Central memory CD4-positive, alpha-beta T cell (primary cell): ENCODE measurements around the gene SLC5A8.

Source experiments
- DNase-seq: peaks from one replicate; pipeline ENCODE4 v3.0.0; 2022
- total RNA-seq, 3 experiments: gene quantifications; one replicate each; lab custom pipeline; 2026; lab: John Stamatoyannopoulos, UW

Gene SLC5A8, protein sequence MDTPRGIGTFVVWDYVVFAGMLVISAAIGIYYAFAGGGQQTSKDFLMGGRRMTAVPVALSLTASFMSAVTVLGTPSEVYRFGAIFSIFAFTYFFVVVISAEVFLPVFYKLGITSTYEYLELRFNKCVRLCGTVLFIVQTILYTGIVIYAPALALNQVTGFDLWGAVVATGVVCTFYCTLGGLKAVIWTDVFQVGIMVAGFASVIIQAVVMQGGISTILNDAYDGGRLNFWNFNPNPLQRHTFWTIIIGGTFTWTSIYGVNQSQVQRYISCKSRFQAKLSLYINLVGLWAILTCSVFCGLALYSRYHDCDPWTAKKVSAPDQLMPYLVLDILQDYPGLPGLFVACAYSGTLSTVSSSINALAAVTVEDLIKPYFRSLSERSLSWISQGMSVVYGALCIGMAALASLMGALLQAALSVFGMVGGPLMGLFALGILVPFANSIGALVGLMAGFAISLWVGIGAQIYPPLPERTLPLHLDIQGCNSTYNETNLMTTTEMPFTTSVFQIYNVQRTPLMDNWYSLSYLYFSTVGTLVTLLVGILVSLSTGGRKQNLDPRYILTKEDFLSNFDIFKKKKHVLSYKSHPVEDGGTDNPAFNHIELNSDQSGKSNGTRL
- 0 reads per million in 3 experiments for total RNA-seq

GRCh38 chr12:101209319-101210302 is at the start of gene SLC5A8:
SLC5A8 (minus strand) TSS chr12:101210238; CDS start chr12:101209848, 390 bp downstream.
- DNase-seq, result no peak

- no peak for DNase-seq
These were observed 47.3 kb upstream of the SLC5A8 start for GRCh38 chr12:101257357-101257756.

- no peak for DNase-seq
These were observed 46.2 kb upstream of the SLC5A8 start for GRCh38 chr12:101256266-101256665.

DNA sequence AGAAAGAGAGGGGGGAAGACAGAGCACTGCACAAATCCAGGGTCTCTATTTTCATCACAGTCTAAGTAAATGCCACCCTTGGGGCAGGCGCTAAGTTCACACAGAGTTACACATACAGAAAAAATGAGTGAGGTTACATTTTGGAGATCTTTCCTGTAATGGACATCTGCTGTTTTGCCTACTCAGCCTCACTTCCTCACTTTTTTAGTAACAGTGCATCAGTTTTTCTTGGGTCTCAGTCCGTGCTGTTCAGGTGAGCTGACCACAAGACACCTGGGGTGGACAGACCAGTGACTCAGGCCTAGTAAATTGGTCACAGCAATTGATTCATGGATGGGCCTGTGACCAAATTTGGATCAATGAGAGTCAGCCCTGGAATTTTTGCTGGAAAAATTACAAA is 33.6 kb upstream of the SLC5A8 start:
- no peak for DNase-seq

GRCh38 chr12:101243074-101243473 is 33.0 kb upstream of the SLC5A8 start:
- DNase-seq, result no peak

DNA sequence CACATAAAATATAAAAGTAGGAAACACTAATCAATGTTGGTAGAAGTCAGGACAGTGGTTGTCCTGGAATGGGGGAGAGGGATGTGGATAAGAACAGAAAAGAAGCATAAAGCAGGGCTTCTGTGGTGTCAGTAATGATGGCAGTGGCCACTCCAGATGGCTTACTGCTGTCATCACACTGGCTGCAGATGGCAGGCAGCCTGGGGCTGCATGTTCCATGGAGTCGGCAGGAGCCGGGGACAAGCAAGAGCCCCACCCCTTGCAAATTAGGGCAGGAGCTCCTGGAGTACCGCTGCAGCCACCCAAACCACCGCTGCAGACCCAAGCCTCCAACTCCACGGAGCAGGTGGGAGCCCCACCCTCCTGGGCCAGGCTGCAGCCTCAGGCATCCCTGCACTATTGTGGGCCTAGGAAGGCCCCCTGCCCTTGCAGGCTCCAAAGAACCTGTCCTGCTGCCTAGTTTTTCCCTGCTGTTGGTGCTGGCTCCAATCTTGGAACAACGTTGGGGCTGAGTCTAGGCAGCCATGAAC is 28.8 kb upstream of the SLC5A8 start:
- DNase-seq, result no peak

- no peak for DNase-seq
These were observed 28.3 kb upstream of the SLC5A8 start for GRCh38 chr12:101238306-101238705.

- DNase-seq, result no peak
These were observed 25.6 kb upstream of the SLC5A8 start for GRCh38 chr12:101235686-101236085.

- DNase-seq, result no peak
These were observed 21.6 kb upstream of the SLC5A8 start for GRCh38 chr12:101231636-101232035.

DNA sequence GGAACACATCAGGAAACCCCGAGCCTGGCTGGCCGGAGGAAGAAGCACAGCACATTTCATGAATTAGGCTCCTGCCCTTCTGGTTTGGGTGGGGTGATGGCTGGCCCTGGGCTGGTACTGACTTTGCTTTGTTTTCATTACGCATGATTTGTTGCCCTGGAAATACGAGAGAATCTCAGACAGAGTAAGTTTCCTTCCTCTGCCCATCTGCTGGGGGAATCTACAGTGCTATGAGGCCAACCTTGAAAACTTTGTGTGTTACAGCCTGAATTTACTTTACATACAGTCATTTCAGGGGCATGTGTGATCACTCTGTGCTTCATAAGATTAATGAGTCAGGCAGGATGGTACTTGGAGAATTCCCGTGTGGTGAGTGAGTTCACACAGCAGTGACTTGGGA is 20.5 kb upstream of the SLC5A8 start:
- no peak for DNase-seq

- no peak for DNase-seq
These were observed 19.8 kb upstream of the SLC5A8 start for GRCh38 chr12:101229841-101230241.

DNA sequence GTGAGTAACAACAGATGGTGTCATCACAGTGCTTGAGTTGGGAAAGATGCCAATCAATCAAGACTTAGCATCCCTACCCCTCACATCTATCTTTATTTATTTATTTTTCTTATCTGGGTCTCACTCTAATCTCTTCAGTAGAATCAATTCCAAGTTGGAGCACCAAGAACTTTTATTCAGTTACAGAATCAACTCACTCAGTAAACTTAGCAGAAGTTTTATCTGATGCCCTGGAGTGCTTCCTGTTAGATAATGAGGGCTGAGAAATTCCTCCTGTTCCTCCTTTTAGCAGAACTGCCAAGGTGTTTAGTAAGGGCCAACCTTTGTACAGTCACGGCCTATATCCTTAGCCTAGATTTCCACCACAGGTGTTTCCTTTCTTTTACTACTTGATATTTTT is 11.3 kb upstream of the SLC5A8 start:
- no peak for DNase-seq

GRCh38 chr12:101216810-101217209 is 6.8 kb upstream of the SLC5A8 start:
- no peak for DNase-seq

DNA sequence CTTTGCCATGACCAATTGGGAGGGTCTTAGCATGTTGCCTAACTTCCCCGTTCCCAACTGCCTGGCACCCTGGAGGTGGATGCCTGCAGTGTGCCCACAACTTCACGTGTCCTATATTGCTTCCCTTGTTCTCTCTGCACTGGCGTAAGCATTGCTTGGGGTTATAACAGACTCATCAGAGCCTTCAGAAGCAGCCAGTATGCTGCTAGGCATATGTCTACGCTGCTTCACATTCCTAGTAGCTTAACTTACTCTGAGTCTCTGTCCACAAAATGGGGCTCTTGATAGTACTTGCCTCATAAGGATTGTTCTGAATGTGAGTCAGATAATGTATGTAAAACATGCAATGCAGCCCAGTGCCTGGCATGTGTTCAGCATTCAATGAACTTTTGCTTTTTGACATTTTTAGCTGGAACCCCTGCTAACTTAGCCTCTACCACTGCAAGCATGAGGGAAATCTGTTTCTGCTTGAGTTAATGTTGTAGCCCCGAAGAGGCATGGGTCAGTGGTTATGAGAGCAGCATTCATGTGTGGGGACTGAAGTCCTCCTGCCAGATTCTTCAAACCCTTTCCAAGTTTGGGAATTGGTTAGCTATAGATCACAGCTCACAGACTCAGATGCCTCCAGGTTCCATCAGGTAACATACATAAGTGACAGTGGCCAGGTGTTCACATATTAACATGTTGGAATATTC is 2.8 kb downstream of the SLC5A8 start:
- DNase-seq, result no peak

DNA sequence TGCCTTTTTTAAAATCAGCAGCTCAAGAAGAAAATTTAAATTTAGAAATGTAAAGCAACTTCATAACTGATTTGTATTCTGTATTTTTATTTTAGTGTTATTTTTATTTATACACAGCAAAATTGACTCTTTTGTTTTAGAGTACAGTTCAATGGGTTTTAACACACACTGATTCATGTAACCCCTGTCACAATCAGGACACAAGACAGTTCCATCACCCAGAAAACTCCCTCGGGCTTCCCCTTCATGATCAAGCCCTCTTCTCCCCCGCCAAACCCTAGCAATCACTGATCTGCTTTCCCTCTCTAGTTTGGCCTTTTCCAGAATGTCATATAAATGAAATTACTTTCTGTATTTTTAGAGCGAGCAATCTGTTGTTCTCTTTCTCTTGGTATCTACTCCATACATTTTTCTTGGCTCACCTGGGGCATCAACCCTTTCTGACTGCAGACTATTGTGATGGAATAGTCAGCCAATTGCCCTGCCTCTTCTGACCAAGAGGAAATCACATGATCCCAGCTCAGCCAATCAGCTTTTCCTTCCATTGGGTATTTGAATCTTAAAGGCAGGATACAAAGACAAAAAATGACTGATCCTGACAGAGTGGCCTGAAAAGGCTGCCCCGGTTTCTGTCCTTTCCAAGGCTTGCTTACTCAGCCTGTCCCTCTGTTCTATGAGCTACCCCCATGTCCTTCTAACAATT is 5.3 kb downstream of the SLC5A8 start:
- DNase-seq, result no peak

GRCh38 chr12:101200824-101201223 is 9.2 kb downstream of the SLC5A8 start:
- DNase-seq, result no peak

- DNase-seq, result no peak
These were observed 9.9 kb downstream of the SLC5A8 start for GRCh38 chr12:101200145-101200544.

DNA sequence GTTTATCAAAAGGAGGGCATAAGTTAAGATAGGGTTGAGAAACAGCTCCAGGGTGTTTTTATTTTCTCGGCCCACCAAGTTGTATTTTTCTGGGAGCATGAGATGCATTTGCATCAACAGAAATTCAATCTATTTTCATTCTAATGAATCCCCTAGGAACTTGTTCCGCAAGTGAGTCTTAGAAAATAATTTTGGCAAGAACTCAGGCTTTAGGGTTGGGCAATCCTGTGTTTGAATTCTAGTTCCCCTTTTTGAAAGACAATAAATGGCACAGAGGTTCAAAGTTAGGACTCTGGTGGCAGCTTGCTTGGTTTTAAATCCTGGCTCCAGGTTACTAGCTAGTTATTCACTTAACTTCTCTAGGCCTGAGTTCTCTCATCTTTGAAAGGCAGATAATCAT is 23.7 kb downstream of the SLC5A8 start:
- no peak for DNase-seq

- DNase-seq, result no peak
These were observed 28.3 kb downstream of the SLC5A8 start for GRCh38 chr12:101181776-101182175.

DNA sequence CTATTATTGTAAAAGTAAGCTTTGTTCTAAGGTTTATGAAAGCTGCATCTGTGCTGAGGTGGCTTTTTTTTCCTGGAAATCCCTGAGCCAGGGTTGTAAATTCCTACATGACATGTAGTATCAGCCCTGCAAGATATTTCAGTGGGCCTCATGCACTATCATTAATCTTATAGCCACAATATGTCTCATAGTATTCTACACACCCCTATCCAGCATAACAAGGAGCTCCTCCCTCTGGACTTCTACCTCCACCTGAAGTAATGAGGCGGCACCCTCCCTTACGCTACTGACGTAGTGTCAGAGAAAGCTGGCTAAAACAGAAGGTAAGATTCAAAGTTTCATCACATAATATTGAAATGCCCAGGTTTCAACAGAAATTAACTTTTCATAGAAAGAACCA is 35.5 kb downstream of the SLC5A8 start:
- no peak for DNase-seq

GRCh38 chr12:101173197-101173749 is 36.8 kb downstream of the SLC5A8 start:
- no peak for DNase-seq
